Memory B cell (primary cell): ENCODE measurements around the gene PARVB.
"Not testable (repeated sequence)": the region's sequence is repeated elsewhere in the genome, so short reads cannot be mapped to it uniquely, and the experiment has no call there.

Experiments
- ATAC-seq: fragments of 150-1000 bp; cut with Tn5 transposase; 2 replicates; pipeline ENCODE4 v1.10.0; 2021; ENCODE audit warnings: low read depth, mild to moderate bottlenecking, moderate library complexity
- DNase-seq, 2 donors: peaks; one replicate each; pipeline ENCODE4 v3.0.0; 2022; ENCODE audit warnings: low spot score in 2 of 2
- H3K27ac Mint-ChIP-seq: one replicate; pipeline ENCODE4 v1.8.0; 2022; ENCODE audit warnings: mild to moderate bottlenecking, moderate library complexity, mixed read lengths
- H3K27me3 Mint-ChIP-seq: one replicate; pipeline ENCODE4 v1.8.0; 2022; ENCODE audit warnings: mixed read lengths
- H3K36me3 Mint-ChIP-seq: one replicate; pipeline ENCODE4 v1.8.0; 2022; ENCODE audit warnings: mild to moderate bottlenecking, mixed read lengths
- H3K4me1 Mint-ChIP-seq: one replicate; pipeline ENCODE4 v1.8.0; 2022; ENCODE audit warnings: mixed read lengths
- H3K4me3 Mint-ChIP-seq: one replicate; pipeline ENCODE4 v1.8.0; 2022; ENCODE audit warnings: mild to moderate bottlenecking, moderate library complexity, mixed read lengths
- H3K9me3 Mint-ChIP-seq: one replicate; pipeline ENCODE4 v1.8.0; 2022; ENCODE audit warnings: mixed read lengths

Gene PARVB

GRCh38 chr22:44004104-44004460 lies 20.0 kb upstream of the PARVB start:
- H3K27me3 Mint-ChIP-seq, result no peaks in the 10 kb centered on the region
- peaks cover 2% of the 10 kb centered on the region for H3K4me1 Mint-ChIP-seq
- ATAC-seq (no peak), DNase-seq (no peak)
- H3K4me3 Mint-ChIP-seq, result no peak overlapping the region
- H3K9me3 Mint-ChIP-seq, result peaks cover 2% of the 10 kb centered on the region
- H3K27ac Mint-ChIP-seq, result no peak overlapping the region
- peaks cover 2% of the 10 kb centered on the region for H3K36me3 Mint-ChIP-seq

- Mint-ChIP-seq H3K27me3 (no peaks in the 10 kb centered on the region), H3K4me3 (peak overlapping the region; percentile 27), H3K27ac (no peak overlapping the region), H3K36me3 (no peaks in the 10 kb centered on the region), H3K4me1 (peaks cover 2% of the 10 kb centered on the region), H3K9me3 (peaks cover 2% of the 10 kb centered on the region)
- no peak for DNase-seq
- peak; percentile 74 for ATAC-seq
Observed at GRCh38 chr22:44005524-44005923, 18.6 kb upstream of the PARVB start.

DNA sequence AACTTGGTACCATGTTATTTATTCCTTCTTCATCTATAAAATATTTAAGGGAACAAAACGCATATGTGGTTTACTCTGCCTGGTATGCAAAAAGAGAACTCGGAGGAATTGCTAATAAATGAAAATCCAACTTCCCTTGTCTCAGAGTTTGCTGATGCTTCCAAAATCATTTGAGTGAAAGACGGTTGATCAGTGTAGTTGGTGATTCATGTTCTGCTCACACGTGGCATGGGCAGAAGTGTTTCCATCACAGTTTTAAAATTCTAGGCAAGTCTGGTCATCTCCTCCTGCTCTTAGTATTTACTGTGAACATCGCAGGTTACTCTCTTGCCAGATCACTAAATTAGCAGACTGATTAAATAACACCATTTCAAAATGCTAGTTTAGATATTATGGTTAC lies 11.9 kb upstream of the PARVB start:
- Mint-ChIP-seq H3K27ac (no peak overlapping the region), H3K36me3 (no peaks in the 10 kb centered on the region), H3K9me3 (no peaks in the 10 kb centered on the region), H3K4me3 (no peak overlapping the region), H3K4me1 (peaks cover 2% of the 10 kb centered on the region), H3K27me3 (no peaks in the 10 kb centered on the region)
- ATAC-seq (no peak), DNase-seq (no peak)

DNA sequence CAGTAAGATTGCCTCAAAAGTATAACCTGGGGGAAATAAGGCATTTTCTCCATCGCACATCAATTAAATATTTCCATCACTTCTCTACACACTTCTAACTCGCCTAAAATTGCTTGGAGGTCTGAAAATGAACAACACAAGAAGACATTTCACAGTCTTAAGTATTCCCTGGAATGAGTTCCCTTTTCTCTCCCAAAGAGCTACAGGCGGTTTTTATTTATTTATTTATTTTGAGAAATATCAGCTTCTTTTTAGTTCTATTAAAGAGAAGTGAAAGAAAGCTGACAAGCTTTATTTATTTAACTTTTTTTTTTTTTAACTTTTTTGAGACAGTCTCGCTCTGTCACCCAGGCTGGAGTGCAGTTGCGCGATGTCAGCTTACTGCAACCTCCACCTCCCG lies 11.5 kb upstream of the PARVB start:
- DNase-seq, result no peak
- no peak for ATAC-seq

GRCh38 chr22:44014241-44014640 lies 9.9 kb upstream of the PARVB start:
- no peak overlapping the region for H3K27ac Mint-ChIP-seq
- no peak overlapping the region for H3K4me3 Mint-ChIP-seq
- H3K9me3 Mint-ChIP-seq, result no peaks in the 10 kb centered on the region
- H3K27me3 Mint-ChIP-seq, result no peaks in the 10 kb centered on the region
- DNase-seq (no peak), ATAC-seq (no peak)
- peaks cover 2% of the 10 kb centered on the region for H3K36me3 Mint-ChIP-seq
- H3K4me1 Mint-ChIP-seq, result peaks cover 2% of the 10 kb centered on the region

More for the DNA sequence above, 11.5 kb upstream of the PARVB start:
- H3K9me3 Mint-ChIP-seq, result no peaks in the 10 kb centered on the region
- no peaks in the 10 kb centered on the region for H3K36me3 Mint-ChIP-seq
- H3K4me3 Mint-ChIP-seq, result no peak overlapping the region
- peaks cover 2% of the 10 kb centered on the region for H3K4me1 Mint-ChIP-seq
- no peaks in the 10 kb centered on the region for H3K27me3 Mint-ChIP-seq
- H3K27ac Mint-ChIP-seq, result no peak overlapping the region

DNA sequence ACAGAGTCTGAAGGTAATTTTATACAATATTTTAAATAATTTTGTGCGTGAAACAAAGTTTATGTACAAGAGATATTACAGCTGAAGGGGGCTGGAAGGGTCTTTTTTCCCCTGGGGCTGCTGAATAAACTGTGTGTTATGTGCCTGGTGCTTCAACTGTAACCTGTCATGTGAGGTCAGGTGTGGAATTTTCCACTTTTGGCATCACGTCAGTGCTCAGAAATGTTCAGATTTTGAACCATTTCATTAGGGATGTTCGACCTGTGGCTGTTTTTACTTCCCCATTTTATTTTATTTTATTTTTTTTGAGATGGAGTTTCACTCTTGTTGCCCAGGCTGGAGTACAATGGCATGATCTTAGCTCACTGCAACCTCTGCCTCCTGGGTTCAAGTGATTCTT lies 7.5 kb upstream of the PARVB start:
- H3K4me3 Mint-ChIP-seq, result not testable (repeated sequence)
- peak; percentile 77 for ATAC-seq

GRCh38 chr22:44018594-44018993 lies 5.5 kb upstream of the PARVB start:
- Mint-ChIP-seq H3K27me3 (no peaks in the 10 kb centered on the region), H3K4me3 (no peak overlapping the region), H3K4me1 (peaks cover 14% of the 10 kb centered on the region), H3K9me3 (no peaks in the 10 kb centered on the region), H3K36me3 (peaks cover 2% of the 10 kb centered on the region), H3K27ac (no peak overlapping the region)
- DNase-seq (no peak), ATAC-seq (no peak)

More for the DNA sequence above, 7.5 kb upstream of the PARVB start:
- not testable (repeated sequence) for DNase-seq, H3K4me1 Mint-ChIP-seq, H3K27me3 Mint-ChIP-seq, H3K36me3 Mint-ChIP-seq, H3K9me3 Mint-ChIP-seq
- H3K27ac Mint-ChIP-seq, result peak overlapping the region; percentile 79

DNA sequence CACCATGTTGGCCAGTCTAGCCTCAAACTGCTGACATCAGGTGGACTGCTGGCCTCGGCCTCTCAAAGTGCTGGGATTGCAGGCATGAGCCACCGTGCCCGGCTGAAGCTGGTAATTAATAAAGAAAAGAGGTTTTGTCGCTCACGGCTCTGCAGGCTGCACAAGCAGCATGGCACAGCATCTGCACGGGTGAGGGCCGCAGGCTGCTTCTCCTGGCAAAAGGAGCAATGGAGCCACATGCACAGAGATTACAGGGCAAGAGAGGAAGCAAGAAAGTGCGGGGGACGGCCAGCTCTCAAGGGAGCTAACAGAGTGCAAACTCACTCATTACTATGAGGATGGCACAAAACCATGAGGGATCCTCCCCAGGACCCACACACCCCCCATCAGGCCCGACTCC lies 4.7 kb upstream of the PARVB start:
- Mint-ChIP-seq H3K4me3 (no peak overlapping the region), H3K9me3 (no peaks in the 10 kb centered on the region), H3K27me3 (no peaks in the 10 kb centered on the region), H3K36me3 (peaks cover 2% of the 10 kb centered on the region), H3K27ac (no peak overlapping the region), H3K4me1 (peaks cover 17% of the 10 kb centered on the region)
- DNase-seq (no peak), ATAC-seq (no peak)

DNA sequence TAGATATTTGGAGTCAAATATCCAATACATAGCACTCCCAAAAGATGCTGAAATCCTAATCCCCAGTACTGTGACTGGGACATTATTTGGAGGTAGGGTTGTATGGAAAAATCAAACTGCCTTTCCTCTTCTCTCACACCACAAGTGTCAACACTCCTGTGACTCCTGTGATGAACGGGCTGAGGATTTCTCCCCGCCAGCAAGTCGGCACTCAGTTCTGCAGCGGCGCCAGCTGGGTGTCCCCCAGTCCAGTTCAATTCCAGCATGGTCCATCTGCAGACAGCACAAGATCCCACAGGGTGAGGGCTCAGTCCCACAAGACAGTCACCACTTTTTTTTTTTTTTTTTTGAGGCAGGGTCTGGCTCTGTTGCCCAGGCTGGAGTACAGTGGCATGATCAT lies 4.3 kb upstream of the PARVB start:
- H3K4me3 Mint-ChIP-seq, result no peak overlapping the region
- no peak for DNase-seq
- H3K27ac Mint-ChIP-seq, result no peak overlapping the region
- peaks cover 2% of the 10 kb centered on the region for H3K36me3 Mint-ChIP-seq
- ATAC-seq, result no peak
- H3K9me3 Mint-ChIP-seq, result no peaks in the 10 kb centered on the region
- H3K27me3 Mint-ChIP-seq, result no peaks in the 10 kb centered on the region
- H3K4me1 Mint-ChIP-seq, result peaks cover 17% of the 10 kb centered on the region

DNA sequence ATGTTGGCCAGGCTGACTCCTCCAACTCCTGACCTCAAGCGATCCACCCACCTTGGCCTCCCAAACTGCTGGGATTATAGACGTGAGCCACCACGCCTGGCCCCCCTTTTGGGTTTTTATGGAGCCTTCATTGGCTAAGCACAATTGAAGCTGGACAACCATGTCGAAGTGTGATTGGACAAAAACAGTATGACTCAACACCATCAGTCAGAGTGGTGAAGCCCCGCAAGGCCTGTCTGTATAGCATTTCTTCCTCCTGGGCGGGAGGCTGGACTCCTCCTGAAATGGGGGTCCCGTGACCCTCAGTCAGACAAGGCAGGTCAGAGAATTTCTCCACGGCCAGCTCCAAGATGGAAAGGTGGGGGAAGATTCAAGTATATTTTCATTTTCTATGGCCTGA lies 3.1 kb upstream of the PARVB start:
- no peaks in the 10 kb centered on the region for H3K27me3 Mint-ChIP-seq
- H3K9me3 Mint-ChIP-seq, result no peaks in the 10 kb centered on the region
- ATAC-seq, result no peak
- no peak for DNase-seq
- peaks cover 2% of the 10 kb centered on the region for H3K36me3 Mint-ChIP-seq
- peak overlapping the region; percentile 69 for H3K27ac Mint-ChIP-seq
- peaks cover 25% of the 10 kb centered on the region for H3K4me1 Mint-ChIP-seq
- no peak overlapping the region for H3K4me3 Mint-ChIP-seq

DNA sequence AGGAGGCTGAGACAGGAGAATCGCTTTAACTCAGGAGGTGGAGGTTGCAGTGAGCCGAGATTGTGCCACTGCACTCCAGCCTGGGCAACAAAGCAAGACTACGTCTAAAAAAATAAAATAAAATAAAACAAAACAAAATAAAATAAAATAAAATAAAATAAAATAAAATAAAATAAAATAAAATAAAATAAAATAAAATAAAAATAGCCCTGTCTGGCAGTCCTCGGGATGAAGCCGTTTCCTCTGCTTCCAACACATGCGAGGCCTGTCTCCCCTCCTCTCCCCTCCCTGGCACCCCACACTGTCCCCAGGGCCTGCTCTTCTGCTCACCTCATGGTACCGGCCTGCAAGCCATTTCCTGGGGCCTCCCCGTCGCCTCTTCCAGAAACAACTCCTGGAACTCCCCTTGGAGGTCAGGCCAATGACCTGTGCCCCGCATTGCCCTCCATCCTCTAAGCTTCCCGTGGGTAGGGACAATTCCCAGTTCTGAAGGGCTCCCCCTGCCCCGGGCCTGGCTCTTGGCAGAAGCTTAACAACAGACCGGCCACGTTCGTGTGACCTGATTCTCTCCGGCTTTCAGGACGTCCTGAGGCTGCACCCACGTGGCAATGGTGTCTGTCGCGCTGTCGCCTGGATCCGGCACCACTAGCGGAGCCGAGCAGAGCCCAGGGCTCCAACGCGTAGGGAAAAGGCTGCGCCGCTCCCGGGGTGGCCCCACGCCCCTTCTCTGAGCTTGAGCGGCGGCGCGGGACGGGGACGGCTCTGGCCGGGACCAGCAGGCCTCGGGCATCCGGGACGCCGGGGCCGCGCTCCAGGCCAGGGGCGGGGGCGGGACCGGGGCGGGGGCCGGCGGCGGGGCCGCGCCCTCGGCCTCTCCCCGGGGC lies 456 bp upstream of the PARVB start:
- Mint-ChIP-seq H3K4me1 (peaks cover 45% of the 10 kb centered on the region), H3K36me3 (no peaks in the 10 kb centered on the region), H3K9me3 (no peaks in the 10 kb centered on the region), H3K4me3 (peak overlapping the region; percentile 92), H3K27me3 (no peaks in the 10 kb centered on the region), H3K27ac (peak overlapping the region; percentile 98)
- DNase-seq (peak; percentile 45 to 58), ATAC-seq (peak; percentile 6)

DNA sequence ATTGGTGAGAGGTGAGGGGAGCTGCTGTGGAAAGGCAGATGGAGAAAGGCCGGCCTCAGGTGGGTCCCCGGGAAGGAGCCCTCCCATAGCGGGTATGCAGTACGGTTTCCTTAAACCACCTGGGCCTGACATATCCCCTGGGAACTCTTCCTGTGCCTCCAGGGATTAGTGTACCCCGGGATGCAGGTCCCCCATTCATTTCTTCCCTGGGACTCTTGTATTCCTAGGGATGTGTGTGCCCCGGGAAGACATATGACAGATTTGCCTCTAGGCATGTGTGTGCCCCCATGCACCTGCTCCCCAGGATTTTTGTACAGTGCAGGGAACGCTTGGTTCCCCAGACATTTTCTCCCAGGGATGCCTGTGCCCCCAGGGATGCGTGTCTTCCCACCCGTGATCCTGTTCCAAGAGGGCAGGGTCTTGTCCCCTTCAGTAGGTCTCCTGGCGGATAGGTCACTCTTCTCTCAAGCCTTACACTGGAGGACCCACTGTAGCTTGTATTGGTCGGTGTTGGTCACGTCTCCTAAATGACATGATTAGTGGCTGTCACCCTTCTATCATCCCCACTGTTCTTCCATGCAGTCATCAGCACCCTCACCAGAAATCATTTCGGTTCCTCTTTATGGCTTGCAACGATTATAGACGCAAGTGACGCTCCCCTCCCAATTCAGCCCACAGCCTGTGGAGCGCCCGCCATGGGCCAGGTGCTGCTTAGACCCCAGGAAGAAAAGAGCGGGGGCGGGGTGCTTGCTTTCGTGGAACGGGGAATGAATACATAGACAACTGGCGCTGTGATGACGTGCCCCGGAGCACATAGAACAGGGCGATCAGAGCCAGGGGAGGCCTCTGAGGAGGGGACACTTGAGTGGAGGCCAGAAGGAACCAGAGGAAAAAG lies 1.3 kb downstream of the PARVB start:
- Mint-ChIP-seq H3K36me3 (no peaks in the 10 kb centered on the region), H3K4me1 (peaks cover 51% of the 10 kb centered on the region), H3K4me3 (peak overlapping the region; percentile 81), H3K27me3 (no peaks in the 10 kb centered on the region), H3K9me3 (no peaks in the 10 kb centered on the region), H3K27ac (peak overlapping the region; percentile 99)
- DNase-seq (peak; percentile 77 to 84), ATAC-seq (peak; percentile 67)

DNA sequence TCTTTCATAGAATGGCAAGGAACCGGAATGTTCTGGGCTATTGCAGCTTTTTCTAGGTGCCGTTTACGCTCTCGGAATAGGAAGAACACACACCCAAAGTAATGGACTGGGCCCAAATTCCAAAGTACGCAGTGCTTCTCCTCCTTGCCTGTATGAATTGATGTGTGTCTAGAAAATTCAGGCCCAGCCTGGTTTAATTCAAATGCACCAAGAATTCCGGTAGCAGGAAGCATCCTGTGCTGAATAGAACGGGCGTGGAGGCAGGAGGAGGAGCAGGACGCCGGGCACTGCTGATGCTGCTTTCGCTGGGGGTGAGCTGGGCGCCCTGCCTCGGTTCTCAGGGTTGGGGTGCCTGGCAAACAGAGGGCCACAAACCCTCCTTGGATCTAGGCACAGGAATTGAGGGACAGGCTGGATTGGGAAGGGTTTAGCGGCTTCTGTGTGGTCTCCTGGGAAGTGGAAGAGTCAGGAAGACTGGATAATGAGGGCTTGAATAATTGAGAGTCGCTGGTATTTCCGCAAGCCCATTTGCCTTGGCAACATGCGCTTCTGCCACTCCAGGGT lies 2.0 kb downstream of the PARVB start:
- peaks cover 55% of the 10 kb centered on the region for H3K4me1 Mint-ChIP-seq
- DNase-seq, result peak in 1 of 2 donors; percentile 25
- peak overlapping the region; percentile 81 for H3K4me3 Mint-ChIP-seq
- ATAC-seq, result no peak
- no peaks in the 10 kb centered on the region for H3K9me3 Mint-ChIP-seq
- peak overlapping the region; percentile 99 for H3K27ac Mint-ChIP-seq
- H3K36me3 Mint-ChIP-seq, result no peaks in the 10 kb centered on the region
- H3K27me3 Mint-ChIP-seq, result no peaks in the 10 kb centered on the region
